ENCODE results near the gene SH3RF1.

GRCh38 chr4:169096221-169096620 lies 174.5 kb downstream of the SH3RF1 start:
- TF ChIP-seq CTCF (IDR thresholded peaks at IDR 0.05) (no peak), EZH2phosphoT487 (IDR thresholded peaks at IDR 0.05) (no peak), EZH2 (IDR thresholded peaks at IDR 0.05) (no peak)

Data from neural progenitor cell (in vitro differentiated cells).